ENCODE measurements around the gene KCTD14.

The KCTD14 gene

DNA sequence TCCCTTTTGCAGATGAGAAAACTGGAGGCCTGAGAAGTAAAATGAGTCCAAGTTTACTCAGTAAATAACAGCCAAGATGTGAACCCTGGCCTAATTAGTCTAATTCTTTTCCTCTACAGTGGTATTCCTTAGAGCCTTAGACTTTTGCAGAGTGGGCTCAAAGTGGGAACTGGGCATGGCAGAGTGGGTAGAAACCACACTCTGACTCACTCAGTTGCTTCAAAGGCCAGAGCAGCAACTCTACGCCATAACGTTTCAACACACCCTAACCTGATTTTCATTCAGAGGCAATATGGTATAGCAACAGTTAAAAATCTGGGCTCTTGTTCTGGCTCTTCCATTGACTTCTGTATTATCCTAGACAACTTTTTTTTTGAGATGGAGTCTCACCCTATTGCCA is 43.4 kb upstream of the KCTD14 start:
- TF ChIP-seq, protein P1, sequence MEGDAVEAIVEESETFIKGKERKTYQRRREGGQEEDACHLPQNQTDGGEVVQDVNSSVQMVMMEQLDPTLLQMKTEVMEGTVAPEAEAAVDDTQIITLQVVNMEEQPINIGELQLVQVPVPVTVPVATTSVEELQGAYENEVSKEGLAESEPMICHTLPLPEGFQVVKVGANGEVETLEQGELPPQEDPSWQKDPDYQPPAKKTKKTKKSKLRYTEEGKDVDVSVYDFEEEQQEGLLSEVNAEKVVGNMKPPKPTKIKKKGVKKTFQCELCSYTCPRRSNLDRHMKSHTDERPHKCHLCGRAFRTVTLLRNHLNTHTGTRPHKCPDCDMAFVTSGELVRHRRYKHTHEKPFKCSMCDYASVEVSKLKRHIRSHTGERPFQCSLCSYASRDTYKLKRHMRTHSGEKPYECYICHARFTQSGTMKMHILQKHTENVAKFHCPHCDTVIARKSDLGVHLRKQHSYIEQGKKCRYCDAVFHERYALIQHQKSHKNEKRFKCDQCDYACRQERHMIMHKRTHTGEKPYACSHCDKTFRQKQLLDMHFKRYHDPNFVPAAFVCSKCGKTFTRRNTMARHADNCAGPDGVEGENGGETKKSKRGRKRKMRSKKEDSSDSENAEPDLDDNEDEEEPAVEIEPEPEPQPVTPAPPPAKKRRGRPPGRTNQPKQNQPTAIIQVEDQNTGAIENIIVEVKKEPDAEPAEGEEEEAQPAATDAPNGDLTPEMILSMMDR (conservative IDR thresholded peaks at IDR 0.05; ENCODE audit: low read depth), result no peak
- ChIA-PET CTCF (no interaction called here), POLR2A (ENCODE audit: low non-redundant PET) (no interaction called here)
- DNase-seq (ENCODE audit: low spot score), result no peak
- H3K27ac ChIP-seq, result no peak overlapping the region

DNA sequence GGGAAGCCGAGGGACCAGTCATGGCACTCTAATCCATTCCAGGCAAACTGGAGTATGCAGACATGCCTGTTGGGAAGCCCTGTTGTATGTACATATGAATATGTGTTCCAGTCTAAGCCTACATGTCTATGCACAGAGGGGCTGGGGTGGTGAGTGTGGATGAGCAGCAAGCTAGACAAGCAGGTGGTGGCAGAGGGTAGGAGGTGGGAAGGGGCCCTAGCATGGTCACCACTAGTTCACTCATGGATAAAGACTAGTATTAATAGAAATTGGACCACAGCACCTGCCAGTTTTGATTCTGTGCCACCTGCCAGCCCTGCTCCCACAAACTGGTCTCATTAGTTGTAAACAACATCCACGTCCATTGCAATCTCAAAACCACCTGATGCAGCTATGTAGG is 42.1 kb upstream of the KCTD14 start:
- TF ChIP-seq, protein P1 (conservative IDR thresholded peaks at IDR 0.05; ENCODE audit: low read depth), result no peak
- ChIA-PET POLR2A (ENCODE audit: low non-redundant PET) (no interaction called here), CTCF (no interaction called here)
- DNase-seq (ENCODE audit: low spot score), result no peak
- H3K27ac ChIP-seq, result no peak overlapping the region

DNA sequence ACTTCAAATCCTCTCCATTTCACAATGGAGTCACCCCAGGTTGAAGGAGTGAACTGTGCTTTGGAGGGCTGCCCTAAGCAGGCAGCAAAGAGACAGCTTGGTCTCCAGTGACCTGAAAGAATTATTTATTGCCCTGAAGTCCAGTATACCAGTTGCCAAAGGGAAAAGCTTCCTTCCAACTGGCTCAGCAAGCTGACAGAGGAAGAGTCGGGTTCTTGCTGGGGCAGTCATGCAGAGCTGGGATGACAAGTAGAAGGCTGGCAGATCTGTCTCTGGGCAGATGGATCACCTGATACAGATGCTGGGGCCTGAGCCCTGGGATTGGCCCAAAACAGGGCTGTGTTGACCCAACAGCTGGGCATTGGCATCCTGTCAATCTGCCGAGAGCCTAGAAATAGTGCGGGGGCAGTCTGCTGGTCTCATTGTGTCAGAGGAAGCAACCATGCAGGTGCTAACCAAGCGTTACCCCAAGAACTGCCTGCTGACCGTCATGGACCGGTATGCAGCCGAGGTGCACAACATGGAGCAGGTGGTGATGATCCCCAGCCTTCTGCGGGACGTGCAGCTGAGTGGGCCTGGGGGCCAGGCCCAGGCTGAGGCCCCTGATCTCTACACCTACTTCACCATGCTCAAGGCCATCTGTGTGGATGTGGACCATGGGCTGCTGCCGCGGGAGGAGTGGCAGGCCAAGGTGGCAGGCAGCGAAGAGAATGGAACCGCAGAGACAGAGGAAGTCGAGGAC is 40.5 kb upstream of the KCTD14 start, which contains the start of gene THRSP:
TSS of gene THRSP (plus strand) at position 422 of the 742 bp plus-strand sequence. CDS start at position 443, 21 bp downstream.
- TF ChIP-seq, protein P1 (conservative IDR thresholded peaks at IDR 0.05; ENCODE audit: low read depth), result no peak
- CTCF ChIA-PET, result interaction anchor here (0.5 kb wide), 1 partner anchor 27 kb away, joined by 7 read pairs; no protein-coding TSS in a partner anchor
- no peak within 1 kb of the TSS for H3K27ac ChIP-seq
- DNase-seq (ENCODE audit: low spot score), result no peak
- POLR2A ChIA-PET (ENCODE audit: low non-redundant PET), result no interaction called here

DNA sequence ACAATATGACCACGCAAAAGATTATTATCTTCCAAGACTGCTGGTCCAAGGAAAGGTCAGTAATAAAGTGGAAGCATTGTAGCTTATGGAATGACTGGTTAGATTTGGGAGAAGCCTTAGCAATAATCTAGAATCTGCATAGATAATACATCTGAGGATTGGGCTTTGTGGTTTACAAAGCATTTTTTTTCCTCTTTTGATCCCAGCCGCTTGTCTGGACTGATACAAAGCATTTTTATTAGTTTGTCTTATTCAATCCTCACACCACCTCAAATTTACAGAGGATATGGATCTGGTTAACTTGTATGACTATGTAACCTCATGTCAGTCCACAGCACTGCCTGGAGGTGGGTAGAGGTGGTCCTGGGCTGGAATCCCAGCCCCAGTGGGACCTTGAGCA is 39.6 kb upstream of the KCTD14 start:
- POLR2A ChIA-PET (ENCODE audit: low non-redundant PET), result no interaction called here
- TF ChIP-seq, protein P1 (conservative IDR thresholded peaks at IDR 0.05; ENCODE audit: low read depth), result no peak
- CTCF ChIA-PET, result no interaction called here
- no peak for DNase-seq (ENCODE audit: low spot score)
- H3K27ac ChIP-seq, result no peak overlapping the region

DNA sequence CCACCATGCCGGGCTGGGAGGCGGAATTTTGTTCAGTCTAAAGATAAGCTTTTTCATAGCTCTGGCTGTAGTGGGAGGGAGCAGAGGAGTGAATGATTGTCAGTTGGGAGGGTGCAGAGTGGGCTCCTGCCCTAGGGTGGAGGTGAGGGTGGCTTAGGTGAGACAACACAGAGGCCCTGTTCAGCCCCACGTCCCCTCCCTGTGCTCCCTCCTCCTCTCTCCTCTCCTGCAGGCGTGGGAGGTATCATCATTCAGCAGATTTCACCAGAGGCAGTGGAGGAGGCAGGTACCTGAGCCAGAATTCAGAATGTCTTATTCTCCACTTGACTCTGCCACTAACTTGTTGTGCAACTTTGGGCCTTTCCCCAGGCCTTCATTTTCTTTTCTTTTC is 38.8 kb upstream of the KCTD14 start:
- TF ChIP-seq, protein P1 (conservative IDR thresholded peaks at IDR 0.05; ENCODE audit: low read depth), result no peak
- CTCF ChIA-PET, result no interaction called here
- DNase-seq (ENCODE audit: low spot score), result no peak
- POLR2A ChIA-PET (ENCODE audit: low non-redundant PET), result no interaction called here
- H3K27ac ChIP-seq, result peak overlapping the region; percentile 10; the same call in 1 of the 2 replicates

DNA sequence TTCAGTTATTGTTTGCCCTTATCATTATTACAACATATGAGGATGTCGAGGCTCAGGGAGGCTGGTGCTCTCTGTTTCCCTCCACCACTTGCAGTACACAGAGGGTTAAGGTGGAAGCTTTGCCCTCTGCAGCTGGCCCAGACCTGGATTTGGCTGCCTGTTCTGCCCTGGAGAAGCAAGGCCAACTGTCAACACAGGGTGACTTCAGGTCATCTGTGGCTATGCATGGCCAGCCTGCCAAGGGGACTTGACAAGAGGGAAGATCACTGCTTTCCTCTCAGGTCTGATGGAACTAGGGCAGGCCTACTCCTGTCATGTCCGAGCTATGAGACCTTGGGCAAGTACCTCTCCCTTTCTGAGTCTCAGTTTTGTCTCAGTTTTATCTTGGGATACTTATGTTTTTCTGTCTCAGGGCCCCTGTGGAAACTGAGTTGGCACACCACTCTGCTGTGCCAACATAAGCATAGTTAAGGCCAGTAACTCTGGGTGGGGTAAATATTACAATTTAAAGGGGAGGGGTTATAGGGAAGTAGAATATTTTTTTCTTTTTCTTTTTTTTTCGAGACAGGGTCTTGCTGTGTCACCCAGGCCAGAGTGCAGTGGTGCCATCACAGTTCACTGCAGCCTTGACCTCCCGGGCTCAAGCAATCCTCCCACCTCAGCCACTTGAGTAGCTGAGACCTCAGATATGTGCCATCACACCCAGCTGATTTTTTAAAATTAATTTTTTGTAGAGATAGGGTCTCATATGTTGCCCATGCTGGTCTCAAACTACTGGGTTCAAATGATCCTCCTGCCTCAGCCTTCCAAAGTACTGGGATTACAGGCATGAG is 38.2 kb upstream of the KCTD14 start:
- POLR2A ChIA-PET (ENCODE audit: low non-redundant PET), result no interaction called here
- TF ChIP-seq, protein P1 (conservative IDR thresholded peaks at IDR 0.05; ENCODE audit: low read depth), result no peak
- no peak for DNase-seq (ENCODE audit: low spot score)
- H3K27ac ChIP-seq, result peak overlapping the region; percentile 10; the same call in 1 of the 2 replicates
- CTCF ChIA-PET, result interaction anchor here (0.6 kb wide), 2 partner anchors 46 to 196 kb away, joined by 3 read pairs; no protein-coding TSS in a partner anchor
